Hindlimb muscle (tissue), 1 donor: ENCODE measurements around the gene SPATA4. TPM values are rescaled to one million over a fixed set of nuclear protein-coding genes. Genes with fewer than 3 reads are reported as not detected.

Experiments
- DNase-seq: peaks from one replicate; pipeline ENCODE4 v3.0.0-alpha.2; 2013
- polyA plus RNA-seq: library from polyadenylated mRNA; unstranded; fragments of 120-200 nt; gene quantifications from one replicate; pipeline ENCODE4 v1.2.1, GENCODE V29; 2013; ENCODE audit not compliant: insufficient read length

SPATA4 gene
- polyA plus RNA-seq, 1 donor: 0.40 TPM

- DNase-seq: peak; percentile 5
Measured at GRCh38 chr4:176189891-176190795, 5.2 kb downstream of the SPATA4 start.

- DNase-seq: no peak
Measured at GRCh38 chr4:176188654-176189053, 6.7 kb downstream of the SPATA4 start.

GRCh38 chr4:176187624-176188023 lies 7.8 kb downstream of the SPATA4 start:
- DNase-seq: no peak

GRCh38 chr4:176186671-176187395 lies 8.6 kb downstream of the SPATA4 start:
- DNase-seq: no peak

- no peak for DNase-seq
Measured at GRCh38 chr4:176186067-176186466, 9.3 kb downstream of the SPATA4 start.

GRCh38 chr4:176185051-176185450 lies 10.3 kb downstream of the SPATA4 start:
- no peak for DNase-seq

GRCh38 chr4:176163041-176163440 lies 32.3 kb downstream of the SPATA4 start:
- DNase-seq: no peak

GRCh38 chr4:176156656-176157055 lies 38.7 kb downstream of the SPATA4 start:
- no peak for DNase-seq

GRCh38 chr4:176153124-176153523 lies 42.3 kb downstream of the SPATA4 start:
- no peak for DNase-seq

- no peak for DNase-seq
Measured at GRCh38 chr4:176150704-176151103, 44.7 kb downstream of the SPATA4 start.

- DNase-seq: no peak
Measured at GRCh38 chr4:176150356-176150682, 45.1 kb downstream of the SPATA4 start.

GRCh38 chr4:176149680-176150355 lies 45.6 kb downstream of the SPATA4 start:
- DNase-seq: no peak

- no peak for DNase-seq
Measured at GRCh38 chr4:176142253-176142652, 53.1 kb downstream of the SPATA4 start.

- DNase-seq: no peak
Measured at GRCh38 chr4:176139518-176139917, 55.9 kb downstream of the SPATA4 start.

- no peak for DNase-seq
Measured at GRCh38 chr4:176137631-176138030, 57.8 kb downstream of the SPATA4 start.

GRCh38 chr4:176134670-176135069 lies 60.7 kb downstream of the SPATA4 start:
- DNase-seq: no peak

Other genes with a start within 250 kb of the SPATA4 start
- gene WDR17, start 129.7 kb downstream of the SPATA4 start, polyA plus RNA-seq: 0.72 TPM
- gene ASB5, start 73.6 kb upstream of the SPATA4 start, polyA plus RNA-seq: 128 TPM
- gene SPCS3, start 124.4 kb upstream of the SPATA4 start, polyA plus RNA-seq: 53.5 TPM